Mesendoderm (in vitro differentiated cells): ENCODE measurements around the gene SMARCD2.
A peak's percentile ranks its signal among the peaks of the same experiment; 100 is the strongest.

Experiments used
- DNase-seq: peaks from one replicate; pipeline ENCODE4 v3.0.0; 2013
- H2AK5ac ChIP-seq: 2 replicates; pipeline ENCODE4 v1.6.1; 2013; ENCODE audit warnings: low read length, inconsistent platforms
- H2BK120ac ChIP-seq: 2 replicates; pipeline ENCODE4 v1.6.1; 2013; ENCODE audit warnings: low read depth, mild to moderate bottlenecking, low read length, moderate library complexity, mixed read lengths
- H2BK15ac ChIP-seq: replicated peaks from 2 replicates; pipeline ENCODE4 v1.6.1; 2013; ENCODE audit warnings: low read depth, mild to moderate bottlenecking, moderate library complexity
- H2BK5ac ChIP-seq: 2 replicates; pipeline ENCODE4 v1.6.1; 2013; ENCODE audit warnings: low read length, inconsistent platforms
- H3K18ac ChIP-seq: 2 replicates; pipeline ENCODE4 v1.6.1; 2013; ENCODE audit warnings: mild to moderate bottlenecking, low read length, mixed read lengths
- H3K23ac ChIP-seq: one replicate; pipeline ENCODE4 v1.6.1; 2013; ENCODE audit warnings: low read length
- H3K27ac ChIP-seq: 2 replicates; pipeline ENCODE4 v1.5.1; 2013; ENCODE audit warnings: low read depth, mild to moderate bottlenecking, inconsistent platforms, low read length, moderate library complexity
- H3K27me3 ChIP-seq: 2 replicates; pipeline ENCODE4 v1.6.1; 2013; ENCODE audit warnings: low read length, control low read depth, mild to moderate bottlenecking, inconsistent platforms; ENCODE audit not compliant: insufficient read depth, poor library complexity
- H3K36me3 ChIP-seq: 2 replicates; pipeline ENCODE4 v1.6.1; 2013; ENCODE audit warnings: low read length, inconsistent platforms; ENCODE audit not compliant: control insufficient read depth, insufficient read depth
- H3K4ac ChIP-seq: one replicate; pipeline ENCODE4 v1.6.1; 2013; ENCODE audit warnings: low read depth, mild to moderate bottlenecking, low read length, moderate library complexity
- H3K4me1 ChIP-seq: 2 replicates; pipeline ENCODE4 v1.6.1; 2013; ENCODE audit warnings: low read depth, low read length, inconsistent platforms; ENCODE audit not compliant: control insufficient read depth
- H3K4me2 ChIP-seq: 2 replicates; pipeline ENCODE4 v1.6.1; 2013; ENCODE audit warnings: low read length
- H3K4me3 ChIP-seq: 2 replicates; pipeline ENCODE4 v1.5.1; 2013; ENCODE audit warnings: mild to moderate bottlenecking, low read length
- H3K56ac ChIP-seq: one replicate; pipeline ENCODE4 v1.6.1; 2013; ENCODE audit warnings: low read length
- H3K79me1 ChIP-seq: 2 replicates; pipeline ENCODE4 v1.6.1; 2013; ENCODE audit warnings: low read length, inconsistent platforms
- H3K79me2 ChIP-seq: 2 replicates; pipeline ENCODE4 v1.6.1; 2013; ENCODE audit warnings: mild to moderate bottlenecking, low read length; ENCODE audit not compliant: control insufficient read depth, insufficient read depth
- H3K9ac ChIP-seq: 2 replicates; pipeline ENCODE4 v1.6.1; 2013; ENCODE audit warnings: low read length, inconsistent platforms
- H4K5ac ChIP-seq: one replicate; pipeline ENCODE4 v1.6.1; 2013; ENCODE audit warnings: low read length
- H4K8ac ChIP-seq: one replicate; pipeline ENCODE4 v1.6.1; 2013; ENCODE audit warnings: low read depth, mild to moderate bottlenecking, control low read depth, low read length, moderate library complexity
- WGBS: extraction: QIAGEN DNeasy Blood & Tissue Kit; methylation state at CpG from one replicate; pipeline ENCODE4 v1.1.7; 2013; ENCODE audit warnings: low lambda C conversion rate, missing lambda C conversion rate; ENCODE audit not compliant: insufficient coverage; ENCODE audit errors: extremely low coverage; 5-methylcytosine and 5-hydroxymethylcytosine counted together

Gene SMARCD2

DNA sequence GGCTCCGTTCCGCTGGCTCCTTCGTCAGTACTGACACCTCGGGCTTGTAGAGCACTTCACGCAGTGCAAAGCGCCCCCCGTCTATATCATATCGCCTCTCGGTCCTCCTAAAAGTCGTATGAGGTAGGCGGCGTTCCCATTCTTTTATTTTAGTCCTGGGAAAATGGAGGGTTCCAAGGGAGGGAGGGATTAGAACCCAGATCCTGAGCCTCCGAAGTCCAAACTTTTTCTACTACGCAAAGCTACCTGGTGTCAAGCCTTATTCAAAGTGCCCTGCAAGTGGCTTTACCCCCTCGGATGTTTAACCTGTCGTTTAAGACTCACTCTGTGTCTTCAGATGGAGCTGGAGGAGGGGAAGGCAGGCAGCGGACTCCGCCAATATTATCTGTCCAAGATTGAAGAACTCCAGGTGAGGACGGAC lies 14.7 kb downstream of the SMARCD2 start:
- WGBS: no CpG with 5 or more reads among the region's 19 CpGs
- Histone ChIP-seq H4K5ac (no peak overlapping the region), H3K4me2 (peak overlapping the region; percentile 65), H3K18ac (peak overlapping the region; percentile 11), H2BK5ac (peak overlapping the region; percentile 57), H2AK5ac (no peak overlapping the region), H2BK120ac (no peak overlapping the region), H3K4ac (peak overlapping the region; percentile 73), H3K56ac (peak overlapping the region; percentile 98), H2BK15ac (no peak overlapping the region), H3K9ac (peak overlapping the region; percentile 95), H3K23ac (peak overlapping the region; percentile 83), H3K27me3 (no peaks in the 10 kb centered on the region), H3K79me1 (peaks cover 24% of the 10 kb centered on the region), H3K36me3 (peaks cover 23% of the 10 kb centered on the region), H3K4me1 (no peaks in the 10 kb centered on the region), H3K27ac (peak overlapping the region; percentile 4), H3K79me2 (peaks cover 34% of the 10 kb centered on the region), H3K4me3 (peak overlapping the region; percentile 94), H4K8ac (no peak overlapping the region)
- no peak for DNase-seq

DNA sequence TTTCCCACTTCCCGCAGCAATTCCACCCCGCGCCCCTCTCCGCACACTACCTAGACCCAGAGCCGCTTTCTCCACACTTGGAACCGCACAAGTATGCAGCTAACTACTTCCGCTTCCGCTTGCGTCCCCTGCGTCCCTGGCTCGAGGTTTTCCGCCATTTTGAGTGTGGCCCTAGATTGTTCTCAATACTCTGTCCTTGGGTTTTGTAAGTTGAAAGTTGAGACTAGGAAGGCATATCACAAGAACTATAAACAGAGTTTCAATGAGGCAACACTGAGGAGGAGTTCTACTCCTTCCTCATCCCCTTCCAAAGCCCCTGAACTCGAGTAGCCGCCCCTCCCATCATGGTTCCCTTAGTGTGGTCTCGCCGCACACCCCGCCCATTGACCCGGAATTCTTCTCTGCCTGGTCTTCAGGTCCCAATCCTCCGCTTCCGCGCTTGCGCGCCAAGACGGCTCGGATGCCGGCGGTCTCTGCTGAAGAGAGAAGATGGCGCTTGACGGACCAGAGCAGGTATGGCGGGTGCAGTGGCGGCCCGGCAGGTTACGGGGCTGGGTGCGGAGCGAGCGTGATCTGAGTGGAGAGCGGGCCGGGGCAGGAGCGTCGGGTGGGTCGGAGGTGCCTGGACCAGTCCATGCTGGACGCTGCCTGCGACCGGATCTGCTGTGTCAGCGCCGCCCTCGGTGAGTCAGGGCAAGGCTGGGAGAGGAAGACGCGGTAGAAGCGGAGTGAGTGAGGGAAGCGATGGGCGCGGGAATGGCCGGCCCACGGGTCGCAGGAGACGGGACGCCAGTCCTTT lies 15.3 kb downstream of the SMARCD2 start, which contains the start of the genes FTSJ3 and PSMC5:
TSS of gene FTSJ3 (minus strand) at position 662 of the 799 bp plus-strand sequence. CDS start 761 bp downstream, outside the sequence.
TSS of gene PSMC5 (plus strand) at position 430 of the 799 bp plus-strand sequence. CDS start at position 490, 60 bp downstream.
- H2BK15ac ChIP-seq: no peak within 1 kb of the TSS
- H4K8ac ChIP-seq: no peak within 1 kb of the TSS
- no peak within 1 kb of the TSS for H2BK120ac ChIP-seq
- H3K36me3 ChIP-seq: peaks cover 26% of the 10 kb centered on the region
- peaks cover 24% of the 10 kb centered on the region for H3K79me1 ChIP-seq
- H3K4ac ChIP-seq: peak within 1 kb of the TSS; percentile 73
- peak within 1 kb of the TSS; percentile 10 for H3K27ac ChIP-seq
- peak within 1 kb of the TSS; percentile 11 for H3K18ac ChIP-seq
- peak; percentile 97 for DNase-seq
- peak within 1 kb of the TSS; percentile 83 for H3K23ac ChIP-seq
- H2BK5ac ChIP-seq: peak within 1 kb of the TSS; percentile 99
- H3K79me2 ChIP-seq: peaks cover 34% of the 10 kb centered on the region
- whole genome bisulfite sequencing: no CpG with 5 or more reads among the region's 58 CpGs
- peak within 1 kb of the TSS; percentile 65 for H3K4me2 ChIP-seq
- H2AK5ac ChIP-seq: no peak within 1 kb of the TSS
- peak within 1 kb of the TSS; percentile 95 for H3K9ac ChIP-seq
- peak within 1 kb of the TSS; percentile 99 for H4K5ac ChIP-seq
- peak within 1 kb of the TSS; percentile 94 for H3K4me3 ChIP-seq
- no peaks in the 10 kb centered on the region for H3K27me3 ChIP-seq
- H3K4me1 ChIP-seq: no peaks in the 10 kb centered on the region
- peak within 1 kb of the TSS; percentile 98 for H3K56ac ChIP-seq

- H3K79me2 ChIP-seq: peaks cover 34% of the 10 kb centered on the region
- no peaks in the 10 kb centered on the region for H3K27me3 ChIP-seq
- no peak overlapping the region for H3K4ac ChIP-seq
- peak overlapping the region; percentile 95 for H3K9ac ChIP-seq
- H4K8ac ChIP-seq: no peak overlapping the region
- no peak overlapping the region for H2BK5ac ChIP-seq
- no CpG with 5 or more reads among the region's 31 CpGs for WGBS
- H3K23ac ChIP-seq: peak overlapping the region; percentile 20
- no peak overlapping the region for H2BK15ac ChIP-seq
- no peaks in the 10 kb centered on the region for H3K4me1 ChIP-seq
- peak overlapping the region; percentile 10 for H3K27ac ChIP-seq
- H3K4me2 ChIP-seq: peak overlapping the region; percentile 54
- H3K56ac ChIP-seq: peak overlapping the region; percentile 96
- no peak overlapping the region for H2BK120ac ChIP-seq
- H3K36me3 ChIP-seq: peaks cover 28% of the 10 kb centered on the region
- H4K5ac ChIP-seq: no peak overlapping the region
- H2AK5ac ChIP-seq: no peak overlapping the region
- no peak overlapping the region for H3K18ac ChIP-seq
- peak; percentile 67 for DNase-seq
- peak overlapping the region; percentile 92 for H3K4me3 ChIP-seq
- H3K79me1 ChIP-seq: peaks cover 24% of the 10 kb centered on the region
Measured at GRCh38 chr17:63826468-63827001, 15.9 kb downstream of the SMARCD2 start.

GRCh38 chr17:63824362-63824761 lies 18.1 kb downstream of the SMARCD2 start:
- no peak overlapping the region for H3K23ac ChIP-seq
- H2BK5ac ChIP-seq: no peak overlapping the region
- H3K27ac ChIP-seq: no peak overlapping the region
- no peak overlapping the region for H2AK5ac ChIP-seq
- H2BK15ac ChIP-seq: no peak overlapping the region
- no peak for DNase-seq
- H2BK120ac ChIP-seq: no peak overlapping the region
- H3K9ac ChIP-seq: no peak overlapping the region
- no peak overlapping the region for H3K18ac ChIP-seq
- H3K4me1 ChIP-seq: no peaks in the 10 kb centered on the region
- H3K79me1 ChIP-seq: peaks cover 19% of the 10 kb centered on the region
- H3K79me2 ChIP-seq: peaks cover 33% of the 10 kb centered on the region
- WGBS: no CpG with 5 or more reads among the region's 9 CpGs
- H4K8ac ChIP-seq: no peak overlapping the region
- no peak overlapping the region for H3K56ac ChIP-seq
- H4K5ac ChIP-seq: no peak overlapping the region
- H3K4me2 ChIP-seq: no peak overlapping the region
- no peak overlapping the region for H3K4me3 ChIP-seq
- no peak overlapping the region for H3K4ac ChIP-seq
- H3K36me3 ChIP-seq: peaks cover 26% of the 10 kb centered on the region
- no peaks in the 10 kb centered on the region for H3K27me3 ChIP-seq

- WGBS: no CpG with 5 or more reads among the region's 13 CpGs
- no peak overlapping the region for H3K4me3 ChIP-seq
- no peak overlapping the region for H3K9ac ChIP-seq
Measured at GRCh38 chr17:63823659-63824331, 18.7 kb downstream of the SMARCD2 start.

More at GRCh38 chr17:63823659-63824331, 18.7 kb downstream of the SMARCD2 start:
- Histone ChIP-seq H2AK5ac (no peak overlapping the region), H4K5ac (no peak overlapping the region), H2BK5ac (no peak overlapping the region), H3K4ac (no peak overlapping the region), H3K23ac (no peak overlapping the region), H3K18ac (no peak overlapping the region), H4K8ac (no peak overlapping the region), H2BK120ac (no peak overlapping the region), H3K36me3 (peaks cover 28% of the 10 kb centered on the region), H3K27ac (no peak overlapping the region), H3K27me3 (no peaks in the 10 kb centered on the region), H3K56ac (no peak overlapping the region), H3K4me1 (no peaks in the 10 kb centered on the region), H3K79me2 (peaks cover 29% of the 10 kb centered on the region), H3K4me2 (no peak overlapping the region), H3K79me1 (peaks cover 17% of the 10 kb centered on the region), H2BK15ac (no peak overlapping the region)
- DNase-seq: no peak
